Glomerular visceral epithelial cell (primary cell): ENCODE data around the gene TIAM1.
"Not testable (repeated sequence)": the region's sequence is repeated elsewhere in the genome, so short reads cannot be mapped to it uniquely, and the experiment has no call there.

Experiments
- DNase-seq: peaks from one replicate; pipeline ENCODE4 v3.0.0-alpha.2; 2016; ENCODE audit errors: extremely low spot score

The TIAM1 gene

DNA sequence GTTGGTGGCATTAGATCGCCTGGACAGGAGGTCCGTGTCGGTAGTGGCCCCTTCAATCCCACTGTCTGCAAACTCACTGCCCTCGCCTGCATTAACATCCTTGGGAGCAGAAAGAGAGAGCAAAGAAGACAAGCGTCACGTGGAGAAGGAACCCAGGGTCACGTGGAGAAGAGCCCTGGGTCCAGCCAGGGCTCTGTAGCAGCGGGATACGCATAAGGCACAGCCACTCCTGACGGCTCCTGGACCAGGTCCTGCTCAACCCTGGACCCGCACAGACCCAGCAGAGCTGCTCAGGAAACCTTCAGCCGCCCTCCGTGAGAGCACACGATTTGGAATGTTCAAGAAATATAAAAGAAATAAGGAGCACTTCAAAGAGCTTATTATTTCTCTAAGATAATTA is 92.0 kb downstream of the TIAM1 start:
- DNase-seq = no peak

DNA sequence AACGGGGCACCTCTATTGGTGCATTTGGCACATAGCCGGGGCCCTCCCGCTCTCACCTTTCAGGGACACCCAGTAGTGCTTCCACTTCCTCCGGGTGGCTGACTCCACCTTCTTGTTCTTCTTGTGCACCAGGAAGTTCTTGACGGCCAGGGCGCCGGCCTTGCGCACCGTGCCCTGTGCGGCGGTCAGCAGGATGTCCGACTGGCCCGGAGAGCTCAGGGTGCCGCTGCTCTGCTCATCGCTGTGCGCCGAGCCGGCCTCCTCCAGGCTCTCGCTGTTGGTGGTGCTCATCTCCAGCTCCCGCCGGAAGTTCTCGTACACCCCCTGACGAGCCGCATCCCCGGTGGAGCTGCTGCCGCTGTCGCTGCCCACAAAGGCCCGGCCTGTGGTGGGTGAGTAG is 92.4 kb downstream of the TIAM1 start:
- DNase-seq = no peak

DNA sequence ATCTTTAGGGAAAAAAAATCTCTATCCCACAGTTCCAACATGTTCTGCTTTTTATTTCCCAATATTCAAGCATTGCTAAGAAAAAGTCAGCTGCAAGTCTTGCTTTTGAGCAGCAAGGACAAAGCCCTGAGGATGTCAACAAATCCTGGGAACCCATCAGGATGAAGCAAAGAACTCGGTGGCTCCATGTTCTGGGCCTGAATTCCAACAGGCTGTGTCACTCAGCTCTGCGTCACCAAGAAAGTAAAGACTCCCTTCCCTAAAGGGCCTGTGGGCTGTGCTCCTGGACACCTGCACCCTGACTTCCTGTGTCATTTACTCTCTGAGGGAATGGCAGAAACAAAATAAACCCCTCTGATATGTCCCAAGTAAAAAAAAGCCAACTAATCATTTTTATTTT is 95.5 kb downstream of the TIAM1 start:
- no peak for DNase-seq

DNA sequence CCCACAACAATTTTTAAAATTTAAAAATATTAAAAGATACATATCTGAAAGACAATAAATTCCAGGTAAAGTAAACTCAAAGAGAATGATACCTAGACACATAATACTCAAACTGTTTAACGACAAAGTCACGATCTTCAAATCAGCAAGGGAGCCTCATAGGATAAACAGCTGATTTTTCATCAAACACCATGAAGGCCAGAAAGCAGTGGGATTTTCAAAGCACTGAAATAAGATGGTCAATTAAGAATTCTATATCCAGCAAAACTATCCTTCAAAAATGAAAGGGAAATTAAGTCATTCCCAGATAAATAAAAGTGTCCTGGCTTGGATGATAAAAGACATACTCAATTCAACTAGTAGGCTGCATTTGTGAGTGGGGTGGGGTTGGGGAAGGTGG is 100.5 kb downstream of the TIAM1 start:
- no peak for DNase-seq

DNA sequence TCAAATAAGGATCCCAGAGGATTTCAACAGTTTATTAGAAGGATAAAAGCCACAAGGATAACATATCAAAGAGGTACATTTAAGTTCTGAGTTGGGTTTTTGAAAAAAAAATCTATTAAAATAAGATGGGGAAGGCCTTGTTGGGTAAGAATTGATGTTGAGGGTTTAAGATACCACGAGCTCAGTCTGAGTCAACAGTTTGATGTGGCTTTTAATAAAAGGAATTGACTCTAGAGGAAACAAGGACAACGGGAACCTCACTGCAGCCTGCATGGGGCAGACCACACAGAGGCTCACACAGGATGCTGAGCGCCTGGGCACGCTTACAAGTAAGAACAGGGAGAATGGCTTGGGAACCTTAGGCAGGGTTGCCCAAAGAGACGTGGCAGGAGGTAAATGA is 107.5 kb downstream of the TIAM1 start:
- no peak for DNase-seq

DNA sequence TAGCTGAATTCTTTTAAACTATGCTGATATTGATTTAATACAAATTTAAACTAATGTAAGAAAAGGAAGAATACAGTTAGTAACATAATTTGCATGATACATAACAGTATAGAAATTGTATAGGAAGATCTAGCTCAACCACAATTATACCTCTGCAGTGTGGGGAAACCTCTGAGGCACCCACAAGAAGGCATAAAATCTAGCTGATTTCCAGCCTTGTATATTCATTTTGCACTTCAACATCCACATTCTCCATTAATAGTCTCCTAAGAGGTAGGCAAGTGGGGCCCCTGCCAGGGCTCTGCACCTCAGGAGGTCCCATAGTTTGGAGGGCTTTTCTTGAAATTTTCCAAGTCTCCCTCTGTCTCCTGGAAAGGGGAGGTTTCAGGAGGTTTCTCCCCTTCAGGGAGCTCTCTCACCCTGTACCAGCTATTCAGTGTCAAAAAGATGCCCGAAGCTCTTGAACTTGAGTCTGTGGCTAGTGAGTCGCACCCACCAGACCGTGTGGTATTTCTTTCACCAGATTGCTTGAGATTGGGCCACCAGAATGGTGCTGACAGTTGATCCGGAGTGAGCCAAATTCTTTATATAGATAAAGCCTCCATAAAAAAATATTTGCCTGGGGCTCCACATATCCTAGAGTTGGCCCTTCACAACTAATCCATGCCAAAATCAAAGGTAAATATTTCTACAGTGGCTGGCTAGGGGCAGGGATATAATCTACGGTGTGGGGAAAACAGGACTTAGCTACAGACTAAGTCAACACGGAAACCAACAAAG is 108.2 kb downstream of the TIAM1 start:
- no peak for DNase-seq

DNA sequence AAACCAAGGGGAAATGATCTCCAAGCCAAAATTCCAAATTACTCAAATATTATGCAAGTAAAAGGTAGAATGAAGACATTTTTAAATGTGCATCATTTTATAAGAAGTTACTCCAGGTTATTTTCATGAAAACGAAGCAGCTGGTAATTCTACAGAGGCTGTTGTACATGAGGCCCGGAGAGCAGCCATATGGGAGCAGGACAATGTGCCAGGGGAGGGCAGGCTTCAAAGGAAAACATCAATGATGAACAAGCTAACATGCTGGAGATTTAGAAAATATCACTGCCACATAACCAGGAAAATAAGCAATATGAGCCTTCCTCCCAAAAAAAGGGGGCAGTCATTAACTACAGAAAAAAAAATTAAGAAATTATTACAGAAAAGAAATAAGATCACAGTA is 109.1 kb downstream of the TIAM1 start:
- DNase-seq = no peak

DNA sequence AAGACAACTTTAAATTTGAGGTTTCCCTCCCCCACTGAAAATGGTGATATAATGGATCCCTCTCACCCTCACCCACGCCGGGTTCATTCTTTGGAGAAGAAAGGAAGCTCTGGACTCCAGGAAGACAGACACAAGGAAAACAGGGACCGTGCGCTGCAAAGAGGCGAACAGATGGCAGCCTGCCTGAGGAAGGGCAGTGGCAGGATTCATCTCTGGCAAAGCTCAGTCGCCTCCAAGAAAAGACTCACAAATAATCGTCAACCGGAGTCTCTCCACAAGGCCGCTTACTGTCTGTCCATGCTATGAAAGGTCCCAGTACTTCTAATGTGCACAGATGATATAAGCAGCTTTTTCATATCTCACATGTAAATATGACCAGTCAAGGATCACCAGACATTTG is 110.3 kb downstream of the TIAM1 start:
- no peak for DNase-seq

DNA sequence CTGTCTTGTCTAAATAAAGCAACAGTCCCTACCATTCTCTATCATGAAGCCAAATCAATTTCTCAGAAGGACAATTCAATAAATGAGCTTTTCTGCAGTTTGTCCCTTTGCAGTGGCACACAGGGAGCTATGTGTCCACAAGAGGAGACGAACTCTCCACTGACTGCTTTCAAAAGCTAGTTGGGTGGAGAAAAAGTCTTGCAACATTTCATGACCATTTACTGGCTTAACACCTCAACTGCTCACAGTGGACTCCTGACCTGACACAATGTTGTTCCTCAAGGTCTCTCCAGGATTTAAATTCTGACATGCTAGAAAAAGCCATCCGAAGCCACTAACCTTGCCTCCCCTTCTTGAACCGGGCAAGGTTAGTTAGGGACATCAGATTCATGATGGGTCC is 111.7 kb downstream of the TIAM1 start:
- DNase-seq = no peak

DNA sequence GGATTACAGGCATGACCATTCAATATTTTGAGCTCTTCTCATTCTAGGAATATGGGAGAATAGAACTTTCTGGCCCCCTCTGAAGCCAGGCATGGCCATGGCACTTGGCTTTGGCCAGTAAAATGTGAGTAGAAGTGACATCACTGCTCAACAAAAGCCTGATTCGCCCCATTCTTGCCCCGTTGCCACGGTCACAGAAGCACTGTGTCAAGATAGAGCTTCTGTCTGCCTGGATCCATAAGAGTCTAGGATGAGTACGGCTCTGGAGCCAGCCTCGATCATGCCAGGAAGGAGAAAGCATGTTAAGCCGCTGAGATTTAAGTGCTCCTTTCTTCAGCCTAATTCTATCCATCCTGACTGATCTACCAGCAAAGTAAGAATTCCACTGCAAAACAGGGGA is 113.1 kb downstream of the TIAM1 start:
- no peak for DNase-seq

DNA sequence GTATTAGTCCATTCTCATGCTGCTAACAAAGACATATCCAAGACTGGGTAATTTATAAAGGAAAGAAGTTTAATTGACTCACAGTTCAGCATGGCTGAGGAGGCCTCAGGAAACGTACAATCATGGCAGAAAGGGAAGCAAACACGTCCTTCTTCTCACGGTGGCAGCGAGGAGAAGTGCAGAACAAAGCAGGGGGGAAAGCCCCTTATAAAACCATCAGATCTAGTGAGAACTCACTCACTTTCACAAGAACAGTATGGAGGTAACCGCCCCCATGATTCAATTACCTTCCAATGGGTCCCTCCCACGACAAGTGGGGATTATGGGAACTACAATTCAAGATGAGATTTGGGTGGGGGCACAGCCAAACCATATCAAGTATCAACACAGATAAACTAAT is 115.3 kb downstream of the TIAM1 start:
- DNase-seq = not testable (repeated sequence)

DNA sequence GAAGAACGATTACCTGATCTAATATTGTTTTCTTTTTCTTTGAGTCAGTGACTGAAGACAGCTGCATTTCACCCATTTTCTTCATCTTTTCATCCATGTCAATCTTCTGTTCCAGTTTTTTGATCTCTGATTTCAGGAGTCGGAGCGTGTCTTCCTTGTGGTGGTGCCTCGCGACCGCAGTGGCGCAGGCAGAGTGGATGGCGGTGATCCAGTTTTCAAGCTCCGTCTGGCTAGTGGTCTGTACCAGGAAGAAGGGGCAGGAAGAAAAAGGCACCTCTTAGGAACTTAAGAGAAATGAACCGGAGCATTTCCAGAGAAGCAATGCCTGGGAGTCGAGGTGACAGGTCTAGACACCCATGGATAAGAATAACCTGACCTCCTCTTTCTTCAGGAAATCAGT is 118.3 kb downstream of the TIAM1 start:
- no peak for DNase-seq

DNA sequence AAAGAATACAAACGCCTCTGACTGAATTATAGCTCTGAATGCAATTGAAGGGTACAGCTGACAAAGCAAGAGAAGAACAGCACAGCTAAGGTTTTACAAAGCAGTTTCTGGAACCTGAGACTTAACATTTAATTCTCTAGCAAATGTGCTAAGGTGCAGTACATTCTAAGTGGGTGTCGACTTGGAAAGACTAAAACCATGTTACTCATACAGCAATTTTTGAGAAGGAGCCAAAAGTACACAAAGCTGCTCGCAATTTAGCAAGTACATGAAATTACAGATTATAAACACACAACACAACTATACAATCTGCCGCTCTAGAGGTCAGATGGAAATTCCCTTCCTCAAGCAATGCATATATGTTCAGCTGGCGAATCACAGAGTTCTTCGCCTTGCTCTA is 121.9 kb downstream of the TIAM1 start:
- DNase-seq = no peak

DNA sequence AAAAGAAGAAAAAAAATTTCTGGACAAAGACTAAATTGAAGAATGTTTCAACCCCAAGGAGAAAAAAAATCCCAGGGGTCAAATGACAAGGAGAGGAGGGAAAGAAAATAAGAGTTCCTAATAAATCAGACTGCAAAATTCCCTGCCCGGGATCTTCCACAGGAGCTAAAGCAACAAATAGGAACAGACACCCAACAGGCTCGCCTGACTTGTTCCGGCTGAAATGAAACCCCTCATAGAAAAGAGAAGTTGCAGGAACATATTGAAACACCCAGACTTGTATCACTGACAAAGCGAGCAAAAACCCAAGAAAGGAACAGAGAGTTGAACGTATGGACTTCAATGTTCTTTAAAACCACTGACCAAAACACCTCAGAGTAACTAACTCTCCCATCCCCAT is 123.0 kb downstream of the TIAM1 start:
- DNase-seq = no peak

DNA sequence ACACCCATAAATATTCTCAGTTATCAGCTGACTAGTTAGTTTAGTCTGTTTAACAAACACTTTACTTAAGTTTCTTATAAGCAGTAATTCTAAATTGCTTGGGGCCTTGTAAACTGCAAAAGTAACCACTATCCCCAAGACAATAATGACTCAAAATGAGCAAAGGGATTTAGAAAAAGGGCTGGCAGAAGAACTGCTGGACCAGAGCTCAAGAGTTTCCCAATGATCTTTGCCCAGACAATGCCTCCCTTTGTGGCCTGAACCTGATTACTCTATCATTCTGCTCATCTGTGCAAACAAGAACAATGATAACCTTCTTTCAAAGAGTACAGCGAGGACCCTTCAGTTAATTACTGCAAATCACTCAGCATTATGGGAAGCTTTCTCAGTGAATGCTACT is 123.5 kb downstream of the TIAM1 start:
- no peak for DNase-seq

DNA sequence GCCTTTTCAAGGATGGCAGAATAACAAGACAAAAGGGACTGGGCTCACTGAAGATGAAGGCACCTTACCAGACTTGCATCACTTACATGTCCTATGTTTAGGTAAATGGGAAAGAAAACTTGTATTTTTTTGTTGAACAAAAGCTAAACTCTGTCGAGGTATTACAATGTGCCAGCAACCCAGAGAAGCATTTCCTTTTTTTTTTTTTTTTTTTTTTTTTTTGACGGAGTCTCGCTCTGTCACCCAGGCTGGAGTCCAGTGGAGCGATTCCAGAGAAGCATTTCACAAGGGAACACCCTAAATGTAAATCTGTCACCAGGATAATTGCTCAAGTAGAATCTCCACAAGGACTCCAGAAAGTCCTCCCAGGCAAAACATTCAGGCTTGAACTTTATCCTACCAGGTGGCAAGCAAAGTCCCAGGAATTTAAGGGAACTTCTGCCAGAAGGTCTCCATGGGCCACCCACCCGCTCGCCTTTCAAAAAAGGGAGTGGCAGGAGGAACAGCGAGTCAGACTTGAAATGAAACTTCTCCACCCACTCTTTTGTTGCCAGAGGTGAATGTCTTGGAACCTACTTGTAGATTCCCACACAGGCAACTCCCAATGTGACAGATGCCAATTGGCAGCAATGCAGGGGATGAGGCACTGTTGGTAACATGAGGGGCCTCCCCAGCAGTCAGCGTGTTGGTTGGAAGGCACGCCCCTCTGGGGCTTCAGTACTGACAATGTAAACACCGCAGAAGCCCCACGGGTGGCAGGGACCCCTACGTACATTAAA is 125.0 kb downstream of the TIAM1 start:
- DNase-seq = no peak

DNA sequence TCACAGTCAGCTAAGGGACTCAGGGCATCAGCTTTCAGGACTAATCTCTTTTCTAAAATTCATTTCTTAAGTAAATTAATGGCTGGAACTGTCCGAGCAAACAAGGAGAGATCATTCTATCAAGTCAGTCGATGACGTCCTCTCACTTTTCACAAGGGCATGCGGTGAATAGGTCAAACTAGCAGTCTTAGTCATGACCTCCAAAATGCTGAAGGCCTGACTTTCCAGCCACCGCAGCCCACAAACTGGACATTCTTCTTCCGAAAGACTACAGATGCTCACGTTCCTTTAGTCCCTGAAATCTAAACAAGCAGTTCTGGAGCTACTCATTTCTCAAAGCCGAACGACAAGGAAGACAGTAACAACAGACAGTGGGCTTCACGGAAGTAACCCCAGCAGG is 127.9 kb downstream of the TIAM1 start:
- DNase-seq = no peak

DNA sequence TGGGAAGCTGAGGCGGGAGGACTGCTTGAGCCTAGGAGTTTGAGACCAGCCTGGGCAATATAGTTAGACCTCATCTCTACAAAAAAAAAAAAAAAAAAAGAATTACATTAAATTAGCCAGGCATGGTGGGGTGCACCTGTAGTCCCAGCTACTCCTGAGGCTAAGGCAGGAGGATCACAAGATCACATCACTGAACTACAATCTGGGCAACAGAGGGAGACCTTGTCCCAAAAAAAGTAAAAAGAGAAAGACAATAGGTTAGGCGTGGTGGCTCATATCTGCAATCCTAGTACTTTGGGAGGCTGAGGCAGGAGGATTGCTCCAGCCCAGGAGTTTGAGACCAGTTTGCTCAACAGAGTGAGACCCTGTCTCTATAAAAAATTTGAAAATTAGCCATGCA is 130.3 kb downstream of the TIAM1 start:
- DNase-seq = no peak

DNA sequence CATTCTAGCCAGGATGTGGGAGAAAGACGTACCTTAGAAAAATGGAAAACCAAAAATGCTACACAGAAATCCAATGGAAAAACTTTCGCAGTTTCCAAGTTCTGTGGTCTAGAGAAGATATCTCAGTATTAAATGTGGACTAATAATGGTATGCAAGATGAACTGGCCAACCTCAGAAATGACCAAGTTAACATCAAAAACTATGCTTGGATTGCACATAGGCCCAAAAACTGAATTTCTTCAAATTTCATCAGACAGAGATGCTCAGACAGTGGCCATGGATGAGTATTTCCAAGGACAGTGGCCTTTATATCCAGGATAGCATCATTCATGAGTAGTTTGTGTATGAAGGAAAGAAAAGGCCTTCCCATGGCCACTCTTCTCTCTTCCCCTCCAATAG is 132.2 kb downstream of the TIAM1 start:
- DNase-seq = no peak

DNA sequence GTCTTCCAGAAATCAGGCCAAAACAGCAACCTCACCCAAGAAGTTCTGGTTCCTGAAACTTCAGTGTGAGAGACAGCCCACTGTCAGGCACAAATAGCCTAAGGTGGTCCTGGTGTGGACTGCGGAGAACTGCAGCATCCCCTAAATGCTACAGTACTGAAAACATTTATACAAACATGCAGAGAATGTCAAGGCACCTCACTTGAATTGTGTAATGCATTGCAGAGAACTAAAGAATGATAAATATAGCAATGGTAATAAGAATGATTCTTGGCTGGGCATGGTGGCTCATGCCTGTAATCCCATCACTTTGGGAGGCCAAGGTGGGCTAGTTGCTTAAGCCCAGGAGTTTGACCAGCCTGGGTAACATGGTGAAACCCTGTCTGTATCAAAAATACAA is 138.6 kb downstream of the TIAM1 start:
- DNase-seq = no peak

DNA sequence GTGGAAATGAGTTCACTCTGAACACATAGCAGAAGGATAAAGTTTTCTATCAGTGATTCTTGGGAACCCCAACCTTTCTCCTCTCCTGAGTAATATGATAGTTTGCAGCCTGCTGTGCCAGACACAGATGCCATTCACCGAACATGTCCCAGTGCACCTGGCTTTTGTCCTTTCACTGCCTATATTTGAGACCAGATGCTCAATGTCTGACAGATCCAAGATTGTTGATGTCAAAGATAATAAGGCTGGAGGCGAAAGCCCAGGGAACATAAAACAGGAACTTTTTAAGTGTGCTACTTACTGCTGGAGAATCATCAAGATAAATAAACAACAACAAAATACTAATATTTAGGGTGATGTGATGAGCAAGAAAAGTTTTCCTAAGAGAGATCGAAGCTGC is 139.3 kb downstream of the TIAM1 start:
- no peak for DNase-seq

DNA sequence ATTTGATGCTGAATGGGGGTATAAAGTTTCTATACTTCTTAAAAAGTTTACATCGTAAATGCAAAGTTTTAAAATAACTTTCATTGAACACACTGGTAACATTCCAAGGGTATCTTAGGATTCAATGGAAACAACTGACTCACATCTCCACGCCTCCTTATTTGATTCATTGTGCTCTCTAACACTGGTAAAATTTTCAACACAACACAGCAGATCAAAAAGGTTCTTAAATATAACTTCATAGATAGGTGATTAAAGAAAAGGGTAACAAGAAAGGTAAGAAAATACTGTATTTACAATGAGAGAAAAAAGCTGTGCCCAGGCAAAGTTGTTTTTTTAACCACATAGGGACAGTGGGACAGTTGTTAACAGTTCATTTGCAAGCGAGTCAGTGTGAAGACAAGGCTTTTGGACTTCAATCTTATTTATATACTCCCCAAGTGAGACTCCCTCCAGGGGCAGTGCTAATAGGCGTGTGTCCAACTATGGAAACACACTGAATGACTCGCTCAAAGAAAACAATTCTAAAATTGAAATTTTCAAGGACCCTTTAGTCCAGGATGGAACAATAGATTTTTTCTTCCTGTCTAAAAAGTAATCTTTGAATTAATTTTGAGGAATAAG is 140.5 kb downstream of the TIAM1 start:
- DNase-seq = no peak

DNA sequence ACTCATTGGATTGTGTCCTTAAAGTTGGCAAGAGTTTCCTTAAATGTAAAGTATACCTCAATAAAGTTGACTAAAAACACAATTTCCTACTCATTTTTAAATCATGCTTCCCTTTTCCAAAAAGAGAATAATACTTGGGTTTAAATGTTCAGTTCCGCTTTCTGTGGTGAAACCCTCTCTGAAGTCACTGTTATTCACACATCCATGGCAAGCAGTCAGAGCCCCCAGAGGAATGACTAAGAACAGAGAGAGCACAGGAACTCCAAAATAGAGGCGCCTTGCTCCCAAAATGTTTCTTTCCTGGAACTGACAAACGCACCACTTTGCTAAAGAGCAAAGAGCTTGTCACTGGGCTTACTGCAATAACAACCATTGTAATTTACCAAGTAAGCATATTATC is 142.5 kb downstream of the TIAM1 start:
- DNase-seq = no peak
